Lung (tissue), 12 donors: ENCODE measurements around the gene MACROH2A1. TPM values are rescaled to one million over a fixed set of nuclear protein-coding genes. Genes with fewer than 3 reads are reported as not detected.
A peak's percentile ranks its signal among the peaks of the same experiment; 100 is the strongest.

Source experiments
- ATAC-seq: fragments of 200-7000 bp; cut with Tn5 transposase; one replicate; pipeline ENCODE4 v1.9.1; 2020; ENCODE audit warnings: moderate number of reproducible peaks; ENCODE audit not compliant: insufficient read depth, low FRiP score
- DNase-seq, 3 donors: peaks; one replicate each; pipeline ENCODE4 v3.0.0-alpha.2; 2013 to 2017
- H3K27ac ChIP-seq, 2 donors: one replicate each; pipeline ENCODE4 v1.5.1; 2013; ENCODE audit warnings: mild to moderate bottlenecking in 2 of 2, moderate library complexity in 2 of 2, control low read depth in 1 of 2, inconsistent platforms in 1 of 2, low read depth in 1 of 2, low read length in 1 of 2
- H3K27me3 ChIP-seq, 3 donors: one replicate each; pipeline ENCODE4 v1.5.1; 2013; ENCODE audit warnings: low read length in 2 of 3; ENCODE audit not compliant: control insufficient read depth in 3 of 3, insufficient read depth in 3 of 3
- H3K36me3 ChIP-seq, 4 donors: one replicate each; pipeline ENCODE4 v1.5.1; 2013; ENCODE audit warnings: low read length in 4 of 4, mild to moderate bottlenecking in 1 of 4, moderate library complexity in 1 of 4; ENCODE audit not compliant: control insufficient read depth in 4 of 4, insufficient read depth in 4 of 4
- H3K4me1 ChIP-seq, 5 donors: one replicate each; pipeline ENCODE4 v1.5.1; 2013; ENCODE audit warnings: low read length in 5 of 5, mild to moderate bottlenecking in 2 of 5, moderate library complexity in 1 of 5; ENCODE audit not compliant: control insufficient read depth in 5 of 5, insufficient read depth in 5 of 5
- H3K4me3 ChIP-seq: one replicate; pipeline ENCODE4 v1.5.1; 2013; ENCODE audit warnings: mild to moderate bottlenecking, control low read depth, moderate library complexity
- H3K9ac ChIP-seq, 2 donors: one replicate each; pipeline ENCODE4 v1.5.1; 2013; ENCODE audit warnings: low read length in 2 of 2, control low read depth in 1 of 2; ENCODE audit not compliant: insufficient read depth in 1 of 2
- H3K9me3 ChIP-seq, 4 donors: one replicate each; pipeline ENCODE4 v1.5.1; 2013; ENCODE audit warnings: low read length in 3 of 4, mild to moderate bottlenecking in 1 of 4, moderate library complexity in 1 of 4; ENCODE audit not compliant: control insufficient read depth in 4 of 4, insufficient read depth in 3 of 4
- WGBS, 2 donors: extraction: QIAGEN DNeasy Blood & Tissue Kit; methylation state at CpG; one replicate each; pipeline ENCODE4 v1.1.7; 2013; 5-methylcytosine and 5-hydroxymethylcytosine counted together
- polyA plus RNA-seq, 2 donors: library from polyadenylated mRNA; stranded (reverse); fragments of 200-250 nt; gene quantifications; one replicate each; pipeline ENCODE4 v1.2.1, GENCODE V29; 2013
- total RNA-seq, 2 donors: library from RNA; depleted of rRNA in 1 of 2; stranded (reverse); fragments of >200 nt in 1 of 2; gene quantifications; one replicate each; pipeline ENCODE4 v1.2.1, GENCODE V29; 2014 to 2021
- TF ChIP-seq, protein P1 (sequence below): IDR thresholded peaks from 2 replicates; pipeline ENCODE4 v1.5.1; 2012; ENCODE audit warnings: mild to moderate bottlenecking; ENCODE audit errors: control extremely low read depth, extremely low read depth
- donor health status: control.
- donor health status: control.
- donor health status: Bipolar disorder and iron deficiency.
- donor health status: healthy.
- donor health status: DM: yes; HTN: yes; CAD: no.

MACROH2A1 gene
- total and polyA plus RNA-seq, 4 donors, result 149 to 334 (median 248) TPM

GRCh38 chr5:135444881-135445280 lies 45.9 kb upstream of the MACROH2A1 start:
- no peak overlapping the region for H3K27ac ChIP-seq
- no peaks in the 10 kb centered on the region for H3K9me3 ChIP-seq
- H3K27me3 ChIP-seq, result peaks cover 0 to 2% (median 0%) of the 10 kb centered on the region in 3 donors
- no peak overlapping the region for H3K9ac ChIP-seq
- peak in 1 of 3 donors; percentile 11 for DNase-seq
- TF ChIP-seq, protein P1, sequence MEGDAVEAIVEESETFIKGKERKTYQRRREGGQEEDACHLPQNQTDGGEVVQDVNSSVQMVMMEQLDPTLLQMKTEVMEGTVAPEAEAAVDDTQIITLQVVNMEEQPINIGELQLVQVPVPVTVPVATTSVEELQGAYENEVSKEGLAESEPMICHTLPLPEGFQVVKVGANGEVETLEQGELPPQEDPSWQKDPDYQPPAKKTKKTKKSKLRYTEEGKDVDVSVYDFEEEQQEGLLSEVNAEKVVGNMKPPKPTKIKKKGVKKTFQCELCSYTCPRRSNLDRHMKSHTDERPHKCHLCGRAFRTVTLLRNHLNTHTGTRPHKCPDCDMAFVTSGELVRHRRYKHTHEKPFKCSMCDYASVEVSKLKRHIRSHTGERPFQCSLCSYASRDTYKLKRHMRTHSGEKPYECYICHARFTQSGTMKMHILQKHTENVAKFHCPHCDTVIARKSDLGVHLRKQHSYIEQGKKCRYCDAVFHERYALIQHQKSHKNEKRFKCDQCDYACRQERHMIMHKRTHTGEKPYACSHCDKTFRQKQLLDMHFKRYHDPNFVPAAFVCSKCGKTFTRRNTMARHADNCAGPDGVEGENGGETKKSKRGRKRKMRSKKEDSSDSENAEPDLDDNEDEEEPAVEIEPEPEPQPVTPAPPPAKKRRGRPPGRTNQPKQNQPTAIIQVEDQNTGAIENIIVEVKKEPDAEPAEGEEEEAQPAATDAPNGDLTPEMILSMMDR, result no peak
- WGBS, 2 donors, result 65 to 69% methylated on average over 6 of the region's 6 CpGs
- H3K4me3 ChIP-seq, result no peak overlapping the region
- ATAC-seq, result no peak
- H3K36me3 ChIP-seq, result no peaks in the 10 kb centered on the region
- H3K4me1 ChIP-seq, result peaks cover 0 to 79% (median 55%) of the 10 kb centered on the region in 5 donors

- no peak overlapping the region for H3K9ac ChIP-seq
- TF ChIP-seq, protein P1, result no peak
- H3K4me3 ChIP-seq, result no peak overlapping the region
- DNase-seq (peak in 1 of 3 donors; percentile 13), ATAC-seq (no peak)
- whole genome bisulfite sequencing, 2 donors, result 72 to 80% methylated on average over 13 of the region's 13 CpGs
- H3K27ac ChIP-seq, result no peak overlapping the region
- H3K9me3 ChIP-seq, result no peaks in the 10 kb centered on the region
- peaks cover 0 to 84% (median 58%) of the 10 kb centered on the region in 5 donors for H3K4me1 ChIP-seq
- H3K27me3 ChIP-seq, result peaks cover 0 to 2% (median 0%) of the 10 kb centered on the region in 3 donors
- no peaks in the 10 kb centered on the region for H3K36me3 ChIP-seq
Observed at GRCh38 chr5:135444360-135444759, 45.3 kb upstream of the MACROH2A1 start.

DNA sequence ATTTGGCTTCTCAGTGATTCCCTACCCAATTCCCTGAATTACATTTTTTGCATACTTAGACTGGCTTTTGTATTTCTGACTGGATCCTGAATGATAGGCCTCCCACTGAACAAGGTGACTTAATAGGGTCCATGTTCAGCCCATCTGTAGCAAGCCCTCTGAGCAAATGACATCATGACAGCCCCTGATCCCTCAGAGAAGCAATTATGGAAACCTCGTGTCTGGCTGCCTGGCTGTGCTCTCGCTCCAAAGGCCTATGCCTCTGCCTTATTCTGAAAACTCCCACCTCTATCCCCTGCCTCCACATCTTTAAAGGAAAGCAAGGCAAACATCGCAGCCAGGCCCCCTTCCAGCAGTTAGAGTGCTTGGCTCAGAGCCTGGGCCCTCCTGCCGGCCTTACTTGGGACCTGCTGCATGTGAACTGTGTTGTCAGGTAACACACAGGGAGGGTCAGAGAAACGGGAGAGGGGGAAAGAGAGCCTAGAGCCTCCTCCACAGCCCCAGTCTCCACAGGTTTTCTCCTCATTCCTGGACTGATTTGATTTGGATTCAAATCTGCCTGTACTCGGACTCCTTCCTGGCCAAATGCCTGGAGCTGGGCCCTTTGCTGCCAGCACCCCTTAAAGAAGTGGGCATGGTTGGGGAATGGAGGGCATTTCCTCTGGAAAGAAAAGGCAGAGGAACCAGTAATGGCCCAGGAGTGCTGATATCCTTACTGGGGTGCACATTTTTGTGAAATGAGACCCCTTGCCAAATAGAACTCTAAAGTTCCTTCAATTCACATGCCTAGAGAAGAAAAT lies 44.3 kb upstream of the MACROH2A1 start:
- Histone ChIP-seq H3K9ac (peak overlapping the region in 1 of 2 donors; percentile 43), H3K36me3 (no peaks in the 10 kb centered on the region), H3K27me3 (no peaks in the 10 kb centered on the region), H3K27ac (peak overlapping the region in 1 of 2 donors; percentile 65), H3K4me3 (no peak overlapping the region), H3K9me3 (no peaks in the 10 kb centered on the region), H3K4me1 (peaks cover 0 to 86% (median 64%) of the 10 kb centered on the region in 5 donors)
- ATAC-seq, result no peak
- TF ChIP-seq, protein P1, result no peak
- DNase-seq, result peak in 1 of 3 donors; percentile 65
- 52 to 77% methylated on average over 6 of the region's 6 CpGs for WGBS, 2 donors
